GM19043 (cell line): ENCODE data around the gene NCAM1.
"Not testable (repeated sequence)": the region's sequence is repeated elsewhere in the genome, so short reads cannot be mapped to it uniquely, and the experiment has no call there.

Experiments used
- ATAC-seq: cut with Tn5 transposase; IDR thresholded peaks from one replicate; pipeline ENCODE4 v1.9.1; 2021; ENCODE audit warnings: low read depth; ENCODE audit not compliant: unreplicated experiment

The NCAM1 gene

GRCh38 chr11:113289431-113290187 is 328.4 kb downstream of the NCAM1 start:
- peak; percentile 98 for ATAC-seq

- ATAC-seq: no peak
These were observed 332.7 kb downstream of the NCAM1 start for GRCh38 chr11:113293936-113294335.

GRCh38 chr11:113295993-113296392 is 334.8 kb downstream of the NCAM1 start:
- ATAC-seq: no peak

- no peak for ATAC-seq
These were observed 335.4 kb downstream of the NCAM1 start for GRCh38 chr11:113296447-113297205.

GRCh38 chr11:113298496-113298895 is 337.3 kb downstream of the NCAM1 start:
- ATAC-seq: not testable (repeated sequence)

- no peak for ATAC-seq
These were observed 343.7 kb downstream of the NCAM1 start for GRCh38 chr11:113304916-113305315.

GRCh38 chr11:113305440-113306336 is 344.5 kb downstream of the NCAM1 start:
- ATAC-seq: peak; percentile 70

- ATAC-seq: no peak
These were observed 347.4 kb downstream of the NCAM1 start for GRCh38 chr11:113308601-113309000.

- no peak for ATAC-seq
These were observed 350.3 kb downstream of the NCAM1 start for GRCh38 chr11:113311536-113311935.

GRCh38 chr11:113313601-113314000 is 352.4 kb downstream of the NCAM1 start:
- no peak for ATAC-seq

- ATAC-seq: no peak
These were observed 352.8 kb downstream of the NCAM1 start for GRCh38 chr11:113314065-113314388.

- peak; percentile 98 for ATAC-seq
These were observed 353.4 kb downstream of the NCAM1 start, which contains the start of gene TTC12 for GRCh38 chr11:113314389-113315301. Gene TTC12, plus strand, starts transcription at chr11:113314583. Its CDS starts 1,675 bp downstream, at chr11:113316258.

- ATAC-seq: no peak
These were observed 354.6 kb downstream of the NCAM1 start for GRCh38 chr11:113315811-113316210.

- no peak for ATAC-seq
These were observed 355.0 kb downstream of the NCAM1 start for GRCh38 chr11:113316256-113316655.

- no peak for ATAC-seq
These were observed 356.1 kb downstream of the NCAM1 start for GRCh38 chr11:113317339-113317738.

- no peak for ATAC-seq
These were observed 357.9 kb downstream of the NCAM1 start for GRCh38 chr11:113319085-113319484.

GRCh38 chr11:113322158-113322557 is 360.9 kb downstream of the NCAM1 start:
- no peak for ATAC-seq

- no peak for ATAC-seq
These were observed 363.0 kb downstream of the NCAM1 start for GRCh38 chr11:113324250-113324649.
